GM12878 (cell line): ENCODE data around the gene UBE3D.

Source experiments
- CREM ChIP-seq: IDR thresholded peaks from 2 replicates; pipeline ENCODE4 v1.6.1; 2014; ENCODE audit warnings: antibody characterized with exemption, low read depth
- ELK1 ChIP-seq: IDR thresholded peaks from 2 replicates; pipeline ENCODE4 v1.6.1; 2012; ENCODE audit warnings: low read depth, low read length, improper control_type of control experiment
- KAT2A ChIP-seq: conservative IDR thresholded peaks from 2 replicates; pipeline ENCODE4 v1.6.1; 2011; ENCODE audit warnings: low read depth, low read length; ENCODE audit not compliant: control insufficient read depth
- RB1 ChIP-seq: fragments of 450-650 bp; formaldehyde crosslinking; IDR thresholded peaks from 2 replicates; pipeline ENCODE4 v1.6.1; 2017; ENCODE audit warnings: mild to moderate bottlenecking, borderline replicate concordance
- TF ChIP-seq, protein P1 (sequence below): IDR thresholded peaks from 2 replicates; pipeline ENCODE4 v1.6.1; 2011; ENCODE audit warnings: low read depth, mild to moderate bottlenecking, low read length, moderate library complexity, borderline replicate concordance; ENCODE audit errors: extremely low read depth
- TF ChIP-seq, protein P2 (sequence below), 3 experiments: IDR thresholded peaks in 2 of 3; conservative IDR thresholded peaks in 1 of 3; 2 replicates each; pipeline ENCODE4 v1.5.1; 2011; ENCODE audit warnings: low read depth in 3 of 3, low read length in 3 of 3, mild to moderate bottlenecking in 3 of 3, control low read depth in 2 of 3, moderate library complexity in 2 of 3, inconsistent platforms in 1 of 3, mixed read lengths in 1 of 3; ENCODE audit not compliant: control insufficient read depth in 2 of 3, insufficient read depth in 1 of 3; ENCODE audit errors: extremely low read depth in 1 of 3

GRCh38 chr6:82891076-82891475, 174.6 kb downstream of the UBE3D start:
- TF ChIP-seq RB1 (no peak), KAT2A (no peak), ELK1 (no peak), CREM (no peak)
- TF ChIP-seq, protein P1, sequence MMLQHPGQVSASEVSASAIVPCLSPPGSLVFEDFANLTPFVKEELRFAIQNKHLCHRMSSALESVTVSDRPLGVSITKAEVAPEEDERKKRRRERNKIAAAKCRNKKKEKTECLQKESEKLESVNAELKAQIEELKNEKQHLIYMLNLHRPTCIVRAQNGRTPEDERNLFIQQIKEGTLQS, result no peak
- TF ChIP-seq, protein P2, sequence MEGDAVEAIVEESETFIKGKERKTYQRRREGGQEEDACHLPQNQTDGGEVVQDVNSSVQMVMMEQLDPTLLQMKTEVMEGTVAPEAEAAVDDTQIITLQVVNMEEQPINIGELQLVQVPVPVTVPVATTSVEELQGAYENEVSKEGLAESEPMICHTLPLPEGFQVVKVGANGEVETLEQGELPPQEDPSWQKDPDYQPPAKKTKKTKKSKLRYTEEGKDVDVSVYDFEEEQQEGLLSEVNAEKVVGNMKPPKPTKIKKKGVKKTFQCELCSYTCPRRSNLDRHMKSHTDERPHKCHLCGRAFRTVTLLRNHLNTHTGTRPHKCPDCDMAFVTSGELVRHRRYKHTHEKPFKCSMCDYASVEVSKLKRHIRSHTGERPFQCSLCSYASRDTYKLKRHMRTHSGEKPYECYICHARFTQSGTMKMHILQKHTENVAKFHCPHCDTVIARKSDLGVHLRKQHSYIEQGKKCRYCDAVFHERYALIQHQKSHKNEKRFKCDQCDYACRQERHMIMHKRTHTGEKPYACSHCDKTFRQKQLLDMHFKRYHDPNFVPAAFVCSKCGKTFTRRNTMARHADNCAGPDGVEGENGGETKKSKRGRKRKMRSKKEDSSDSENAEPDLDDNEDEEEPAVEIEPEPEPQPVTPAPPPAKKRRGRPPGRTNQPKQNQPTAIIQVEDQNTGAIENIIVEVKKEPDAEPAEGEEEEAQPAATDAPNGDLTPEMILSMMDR (IDR thresholded peaks at IDR 0.05 in 2 of 3, conservative IDR thresholded peaks at IDR 0.05 in 1 of 3; ENCODE audit: control insufficient read depth in 2 of 3, extremely low read depth in 1 of 3, insufficient read depth in 1 of 3, low read depth in 3 of 3, low read length in 3 of 3), result no peak
